ENCODE measurements around the gene RAP1GAP2.

The RAP1GAP2 gene

DNA sequence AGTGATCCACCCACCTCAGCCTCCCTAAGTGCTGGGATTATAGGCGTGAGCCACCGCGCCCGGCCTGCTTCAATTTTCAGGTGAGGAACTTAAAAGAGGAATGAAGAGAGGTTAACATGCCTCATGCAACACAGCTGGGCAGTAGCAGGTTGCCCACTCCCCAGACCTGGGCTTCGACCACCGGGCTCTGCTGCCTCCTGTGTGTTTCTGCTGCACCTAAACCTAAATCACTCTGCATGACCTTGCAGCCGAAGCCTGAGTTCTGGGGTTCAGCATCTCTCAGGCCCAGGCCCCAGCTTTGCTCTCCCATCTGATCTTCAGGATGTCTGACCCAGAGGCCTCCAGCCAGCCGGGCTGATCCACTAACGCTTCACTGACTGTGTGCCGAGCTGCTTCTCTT lies 154.6 kb downstream of the RAP1GAP2 start:
- DNase-seq: no peak

- DNase-seq: no peak
Measured at GRCh38 chr17:2952174-2952845, 156.1 kb downstream of the RAP1GAP2 start.

- no peak for DNase-seq
Measured at GRCh38 chr17:2954898-2955445, 158.7 kb downstream of the RAP1GAP2 start.

DNA sequence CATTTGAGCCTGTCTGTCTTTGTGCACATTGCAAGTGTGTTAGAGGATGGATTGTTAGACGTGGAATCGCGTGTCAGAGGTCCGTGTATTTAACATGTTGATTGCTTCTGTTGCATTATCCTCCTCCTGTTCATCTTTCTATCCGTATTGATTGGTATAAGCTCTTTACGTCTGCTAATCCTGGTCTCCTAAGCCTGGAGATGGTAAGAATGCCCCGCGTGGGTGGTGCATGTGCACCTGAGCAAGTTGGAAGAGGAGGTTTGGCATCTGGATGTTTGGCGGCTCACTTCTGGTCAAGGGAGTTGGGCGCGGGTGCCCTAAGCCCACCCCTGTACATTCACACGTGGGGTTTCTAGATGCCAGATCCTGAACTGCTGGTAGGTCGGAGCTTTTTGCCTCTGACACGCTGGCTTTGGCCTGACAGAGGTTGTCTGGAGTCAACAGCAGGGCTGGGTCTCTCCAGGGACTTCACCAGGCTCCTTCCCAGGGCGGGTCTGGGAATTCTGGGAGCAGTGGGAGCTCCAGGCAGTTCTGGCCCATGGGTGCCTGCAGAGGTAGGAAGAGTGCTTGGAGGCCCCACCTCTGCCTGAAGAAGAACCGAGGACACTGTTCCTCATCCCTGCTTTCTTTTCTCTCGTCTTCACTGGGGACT lies 159.8 kb downstream of the RAP1GAP2 start:
- DNase-seq: no peak

DNA sequence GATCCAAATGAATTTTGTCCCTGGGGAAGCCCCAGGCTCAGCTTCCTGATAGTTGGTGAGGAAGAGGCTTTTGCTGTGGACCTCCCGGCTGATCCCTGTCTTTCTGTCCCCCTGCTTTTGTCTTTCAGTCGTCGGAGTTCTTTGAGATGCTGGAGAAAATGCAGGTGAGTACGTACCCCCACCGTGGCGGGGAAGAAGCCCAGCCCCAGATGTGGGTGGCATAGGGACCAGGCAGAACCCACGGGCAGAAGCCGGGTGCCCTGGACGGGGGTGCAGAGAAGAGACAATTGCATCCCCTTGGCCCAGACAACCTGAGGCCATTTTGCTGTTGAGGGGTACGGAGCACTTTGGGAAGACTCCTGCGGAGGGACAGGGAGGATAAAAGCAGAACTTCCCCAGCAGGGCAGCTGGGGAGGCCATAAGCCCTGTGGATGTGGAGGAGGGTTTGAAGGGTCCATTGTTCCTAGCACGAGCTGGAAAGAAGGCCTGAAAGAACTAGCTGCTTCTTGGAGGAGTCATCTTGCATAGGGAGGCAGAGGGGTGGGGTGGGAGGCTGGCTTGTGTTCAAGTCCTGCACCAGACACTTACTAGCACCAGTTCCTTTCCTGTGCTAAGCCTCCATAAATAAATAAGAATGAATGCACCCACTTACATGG lies 161.5 kb downstream of the RAP1GAP2 start:
- no peak for DNase-seq

GRCh38 chr17:2958706-2959222 lies 162.5 kb downstream of the RAP1GAP2 start:
- no peak for DNase-seq

GRCh38 chr17:2959371-2960130 lies 163.3 kb downstream of the RAP1GAP2 start:
- DNase-seq: no peak

DNA sequence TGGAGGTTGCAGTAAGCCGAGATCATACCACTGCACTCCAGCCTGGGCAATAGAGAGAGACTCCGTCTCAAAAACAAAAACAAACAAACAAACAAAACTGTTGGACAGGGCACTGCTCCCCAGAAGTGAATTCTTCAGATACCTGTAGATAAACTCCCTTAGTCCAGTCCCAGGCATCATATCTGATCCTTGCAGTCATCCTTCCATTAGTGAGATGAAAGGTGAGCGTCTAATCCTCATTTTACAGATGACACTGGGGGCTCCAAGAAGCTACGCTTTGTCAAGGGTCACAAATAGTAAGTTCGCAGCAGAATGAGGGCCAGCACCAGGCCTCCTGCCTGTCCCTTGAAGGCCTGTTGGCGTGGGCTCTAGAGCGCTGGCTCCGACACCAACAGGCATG lies 165.2 kb downstream of the RAP1GAP2 start:
- DNase-seq: no peak

DNA sequence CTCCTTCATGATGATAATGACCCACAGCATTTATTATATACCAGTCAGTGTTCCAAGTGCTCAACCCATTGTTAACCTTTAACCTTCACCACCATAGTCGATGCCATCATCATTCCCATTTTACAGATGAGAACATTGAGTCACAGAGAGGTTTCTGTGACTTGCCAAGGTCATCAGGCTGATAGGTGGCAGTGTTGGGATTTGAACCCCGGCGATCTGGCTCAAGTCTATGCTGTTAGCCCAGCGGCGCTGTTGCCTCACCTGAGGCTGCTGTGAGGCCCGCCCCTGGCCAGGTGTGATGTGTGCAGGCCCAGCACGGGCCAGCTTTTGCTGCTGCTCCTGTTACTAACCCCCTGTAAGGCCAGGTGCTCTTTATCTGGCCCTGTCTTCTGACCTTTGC lies 166.0 kb downstream of the RAP1GAP2 start:
- DNase-seq: no peak

- DNase-seq: no peak
Measured at GRCh38 chr17:2962729-2963128, 166.5 kb downstream of the RAP1GAP2 start.

- no peak for DNase-seq
Measured at GRCh38 chr17:2963332-2964027, 167.2 kb downstream of the RAP1GAP2 start.

- DNase-seq: no peak
Measured at GRCh38 chr17:2964028-2964356, 167.8 kb downstream of the RAP1GAP2 start.

- no peak for DNase-seq
Measured at GRCh38 chr17:2964370-2964769, 168.1 kb downstream of the RAP1GAP2 start.

DNA sequence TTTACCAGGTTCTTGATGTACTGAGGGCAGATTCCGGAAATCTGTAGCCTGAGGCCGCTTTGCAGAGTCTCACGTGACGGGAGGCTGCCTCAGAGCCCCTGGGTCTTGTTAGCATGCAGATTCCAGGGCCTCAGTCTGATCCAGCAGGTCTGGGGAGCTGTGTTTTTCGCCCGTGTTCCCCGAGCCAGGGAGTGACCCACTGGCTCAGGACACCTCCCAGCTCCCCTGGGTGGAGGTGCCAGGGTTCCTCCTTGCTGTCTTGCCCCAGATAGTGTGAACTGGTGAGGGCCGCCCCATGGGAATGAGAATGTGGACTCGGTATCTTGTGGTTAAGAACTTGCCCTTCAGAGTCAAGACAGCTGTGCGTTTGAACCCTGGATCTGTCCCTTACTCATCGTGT lies 168.6 kb downstream of the RAP1GAP2 start:
- no peak for DNase-seq

GRCh38 chr17:2965621-2966595 lies 169.7 kb downstream of the RAP1GAP2 start:
- DNase-seq: no peak

GRCh38 chr17:2967515-2967914 lies 171.3 kb downstream of the RAP1GAP2 start:
- no peak for DNase-seq

DNA sequence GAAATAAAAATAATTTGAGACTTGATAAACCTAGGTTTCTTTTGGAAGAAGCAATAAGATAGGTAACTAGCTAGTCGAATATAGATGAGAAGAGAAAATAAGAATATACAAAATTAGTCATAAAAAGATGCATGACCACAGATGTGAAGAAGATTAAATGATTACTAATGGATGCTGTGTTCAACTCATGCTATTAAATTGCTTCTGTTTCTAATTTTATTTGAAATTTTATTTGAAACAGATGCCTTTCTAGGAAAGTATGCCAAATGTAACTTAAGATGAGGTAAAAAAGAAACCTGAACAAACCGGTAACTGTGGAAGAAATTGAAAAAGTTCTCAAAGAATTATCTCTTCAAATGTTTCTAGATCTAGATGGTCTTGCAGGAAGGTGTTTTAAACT lies 175.6 kb downstream of the RAP1GAP2 start:
- DNase-seq: no peak

DNA sequence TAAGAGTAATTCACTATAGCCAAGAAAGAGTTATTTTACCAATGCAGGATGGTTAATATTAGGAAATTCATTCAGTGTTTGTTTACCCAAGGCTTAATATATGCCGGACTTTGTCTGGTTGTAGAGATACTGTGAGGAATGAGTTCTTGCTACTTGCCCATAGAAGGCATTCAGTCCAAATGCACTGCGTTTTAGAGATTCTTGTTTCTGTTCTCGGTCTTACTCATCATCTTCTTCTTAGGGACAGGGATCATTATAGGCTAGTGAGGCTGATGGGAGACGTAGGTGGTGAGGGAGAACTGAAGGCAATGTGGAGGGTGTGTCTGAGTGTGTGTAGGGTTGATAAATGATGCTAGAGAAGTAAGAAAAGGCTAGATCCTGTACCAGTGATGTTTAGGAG lies 176.5 kb downstream of the RAP1GAP2 start:
- no peak for DNase-seq

GRCh38 chr17:2974347-2974746 lies 178.1 kb downstream of the RAP1GAP2 start:
- no peak for DNase-seq

GRCh38 chr17:2975469-2975958 lies 179.3 kb downstream of the RAP1GAP2 start:
- DNase-seq: no peak

- DNase-seq: no peak
Measured at GRCh38 chr17:2977157-2977556, 180.9 kb downstream of the RAP1GAP2 start.
